ENCODE measurements around the gene ASAP2.

The ASAP2 gene

DNA sequence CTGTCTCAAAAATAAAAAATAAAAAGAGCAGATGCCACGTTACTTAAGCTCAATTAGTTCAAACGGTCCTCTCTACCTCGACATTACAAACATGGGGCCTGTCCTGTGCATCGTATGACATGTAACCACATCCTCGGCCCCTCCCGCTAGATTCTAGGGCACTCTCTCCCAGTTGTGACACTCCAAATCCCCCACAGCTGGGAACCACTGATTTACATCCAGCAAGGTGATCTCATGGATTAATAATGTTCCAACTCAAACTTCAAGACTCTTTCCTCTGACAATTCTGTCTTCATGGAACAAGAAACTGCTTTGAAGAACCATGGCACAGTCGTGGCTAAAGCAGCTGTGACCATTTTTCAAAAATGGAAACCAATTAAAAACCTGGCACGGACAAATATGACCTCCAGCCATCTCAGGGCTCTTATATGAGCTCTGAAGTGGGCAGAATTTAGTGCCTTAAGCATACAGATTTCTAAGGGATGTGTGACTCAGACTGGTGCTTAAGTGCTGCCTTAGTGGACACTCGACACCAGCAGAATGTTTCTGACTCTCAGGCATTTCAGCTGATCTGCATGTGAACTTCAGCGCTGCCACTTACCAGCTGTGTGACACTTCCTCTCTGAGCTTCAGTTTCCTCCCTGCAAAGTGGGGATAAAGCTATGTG, 31.7 kb upstream of the ASAP2 start:
- Histone ChIP-seq H3K27ac (ENCODE audit: low read length) (no peak overlapping the region), H4K20me1 (ENCODE audit: insufficient read depth, low read length) (no peaks in the 10 kb centered on the region), H3K79me2 (ENCODE audit: insufficient read depth, low read length) (no peaks in the 10 kb centered on the region), H3K36me3 (ENCODE audit: insufficient read depth, low read length) (no peaks in the 10 kb centered on the region), H3K4me2 (ENCODE audit: insufficient read depth, low read length) (no peak overlapping the region), H3K4me3 (ENCODE audit: low read depth in 1 of 2, low read length in 2 of 2) (no peak overlapping the region), H3K9ac (ENCODE audit: low read depth, low read length) (no peak overlapping the region), H3K27me3 (ENCODE audit: insufficient read depth, low read length, poor library complexity) (no peaks in the 10 kb centered on the region), H2AFZ (ENCODE audit: low read depth, low read length) (no peak overlapping the region), H3K4me1 (ENCODE audit: insufficient read depth, low read length) (no peaks in the 10 kb centered on the region), H3K9me3 (ENCODE audit: insufficient read depth, low read length, severe bottlenecking) (no peaks in the 10 kb centered on the region)
- DNase-seq (no peak), ATAC-seq (ENCODE audit: insufficient read depth, low read depth) (peak; percentile 39; the same call in 1 of the 3 replicates)
- TF ChIP-seq, protein P1, sequence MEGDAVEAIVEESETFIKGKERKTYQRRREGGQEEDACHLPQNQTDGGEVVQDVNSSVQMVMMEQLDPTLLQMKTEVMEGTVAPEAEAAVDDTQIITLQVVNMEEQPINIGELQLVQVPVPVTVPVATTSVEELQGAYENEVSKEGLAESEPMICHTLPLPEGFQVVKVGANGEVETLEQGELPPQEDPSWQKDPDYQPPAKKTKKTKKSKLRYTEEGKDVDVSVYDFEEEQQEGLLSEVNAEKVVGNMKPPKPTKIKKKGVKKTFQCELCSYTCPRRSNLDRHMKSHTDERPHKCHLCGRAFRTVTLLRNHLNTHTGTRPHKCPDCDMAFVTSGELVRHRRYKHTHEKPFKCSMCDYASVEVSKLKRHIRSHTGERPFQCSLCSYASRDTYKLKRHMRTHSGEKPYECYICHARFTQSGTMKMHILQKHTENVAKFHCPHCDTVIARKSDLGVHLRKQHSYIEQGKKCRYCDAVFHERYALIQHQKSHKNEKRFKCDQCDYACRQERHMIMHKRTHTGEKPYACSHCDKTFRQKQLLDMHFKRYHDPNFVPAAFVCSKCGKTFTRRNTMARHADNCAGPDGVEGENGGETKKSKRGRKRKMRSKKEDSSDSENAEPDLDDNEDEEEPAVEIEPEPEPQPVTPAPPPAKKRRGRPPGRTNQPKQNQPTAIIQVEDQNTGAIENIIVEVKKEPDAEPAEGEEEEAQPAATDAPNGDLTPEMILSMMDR (IDR thresholded peaks at IDR 0.05; ENCODE audit: borderline replicate concordance, extremely low read depth, low read length, poor library complexity, severe bottlenecking) = no peak
- TF ChIP-seq EZH2 (IDR thresholded peaks at IDR 0.05; ENCODE audit: borderline replicate concordance, low read depth, low read length, severe bottlenecking) = no peak

DNA sequence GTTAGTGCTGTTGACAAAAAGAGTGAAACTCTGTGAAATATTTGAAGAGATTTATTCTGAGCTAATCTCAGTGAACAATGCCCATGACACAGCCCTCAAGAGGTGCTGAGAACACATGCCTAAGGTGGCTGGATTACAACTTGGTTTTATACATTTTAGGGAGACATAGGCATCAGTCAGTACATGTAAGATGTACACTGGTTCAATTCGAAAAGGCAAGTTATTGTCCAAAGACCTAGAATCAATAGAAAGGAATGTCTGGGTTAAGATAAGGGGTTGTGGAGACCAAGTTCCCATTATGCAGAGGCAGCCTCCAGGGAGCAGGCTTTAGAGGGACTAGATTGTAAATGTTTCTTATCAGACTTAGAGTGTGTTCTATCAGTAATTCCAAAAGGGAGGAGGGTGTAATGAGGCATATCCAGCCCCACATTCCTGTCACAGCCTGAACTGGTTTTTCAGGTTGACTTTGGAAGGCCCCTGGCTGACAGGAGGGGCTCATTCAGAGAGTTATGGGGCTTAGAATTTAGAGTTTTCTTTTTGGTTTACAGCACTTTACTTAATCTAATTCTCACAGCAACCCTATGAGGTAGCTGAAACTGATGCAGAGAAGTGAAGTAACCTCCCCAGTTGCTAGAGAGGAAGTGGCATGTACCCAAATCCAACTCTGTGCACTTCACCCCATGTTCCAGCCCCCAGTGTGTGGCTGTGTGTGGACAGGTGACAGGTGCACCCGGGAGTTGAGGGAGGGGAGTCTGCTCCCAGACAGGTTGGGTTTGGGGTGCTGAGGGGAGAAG, 28.3 kb upstream of the ASAP2 start:
- DNase-seq = no peak
- Histone ChIP-seq H3K79me2 (ENCODE audit: insufficient read depth, low read length) (no peaks in the 10 kb centered on the region), H3K9me3 (ENCODE audit: insufficient read depth, low read length, severe bottlenecking) (no peaks in the 10 kb centered on the region), H3K27me3 (ENCODE audit: insufficient read depth, low read length, poor library complexity) (peaks cover 4% of the 10 kb centered on the region), H3K36me3 (ENCODE audit: insufficient read depth, low read length) (no peaks in the 10 kb centered on the region), H4K20me1 (ENCODE audit: insufficient read depth, low read length) (no peaks in the 10 kb centered on the region; the same call in 1 of the 2 replicates), H3K4me1 (ENCODE audit: insufficient read depth, low read length) (no peaks in the 10 kb centered on the region), H3K4me2 (ENCODE audit: insufficient read depth, low read length) (no peak overlapping the region), H3K27ac (ENCODE audit: low read length) (no peak overlapping the region), H3K9ac (ENCODE audit: low read depth, low read length) (no peak overlapping the region), H3K4me3 (ENCODE audit: low read depth in 1 of 2, low read length in 2 of 2) (no peak overlapping the region), H2AFZ (ENCODE audit: low read depth, low read length) (no peak overlapping the region)
- ATAC-seq (ENCODE audit: insufficient read depth, low read depth) = no peak
- TF ChIP-seq, protein P1 (IDR thresholded peaks at IDR 0.05; ENCODE audit: borderline replicate concordance, extremely low read depth, low read length, poor library complexity, severe bottlenecking) = no peak
- no peak for TF ChIP-seq EZH2 (IDR thresholded peaks at IDR 0.05; ENCODE audit: borderline replicate concordance, low read depth, low read length, severe bottlenecking)

DNA sequence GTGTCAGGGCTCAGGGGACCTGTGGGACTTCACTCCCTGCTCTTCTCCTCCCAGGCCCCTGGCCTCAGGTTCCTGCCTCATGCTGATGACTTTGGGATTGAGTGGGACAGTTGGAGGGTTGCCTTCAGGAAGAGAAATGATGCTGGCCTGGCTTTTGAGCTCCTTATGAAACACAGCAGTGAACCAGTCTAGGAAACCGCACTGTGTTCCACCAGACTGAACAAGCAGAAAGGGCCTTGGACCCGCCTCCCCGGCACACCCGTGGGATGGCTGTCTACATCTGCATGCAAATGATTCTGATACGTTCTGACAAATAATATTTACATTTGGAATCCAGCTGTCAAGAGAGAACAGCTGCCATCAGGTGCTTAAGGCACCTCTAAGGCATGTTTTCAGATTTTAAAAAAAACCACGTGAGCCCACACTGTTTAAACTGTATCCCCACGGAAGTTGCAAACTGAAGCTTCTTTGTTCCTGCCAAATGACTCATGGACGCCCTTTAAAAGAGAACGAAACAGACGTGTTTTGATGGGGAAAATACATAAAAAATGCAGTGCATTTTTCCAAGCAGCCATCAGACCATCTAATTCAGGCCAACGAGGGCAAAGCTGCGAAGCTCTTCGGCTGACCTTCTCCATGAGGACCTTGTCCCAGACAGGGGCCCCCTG, 27.6 kb upstream of the ASAP2 start:
- Histone ChIP-seq H3K4me3 (ENCODE audit: low read depth in 1 of 2, low read length in 2 of 2) (no peak overlapping the region), H3K9me3 (ENCODE audit: insufficient read depth, low read length, severe bottlenecking) (no peaks in the 10 kb centered on the region), H3K79me2 (ENCODE audit: insufficient read depth, low read length) (no peaks in the 10 kb centered on the region), H3K27ac (ENCODE audit: low read length) (no peak overlapping the region), H3K9ac (ENCODE audit: low read depth, low read length) (no peak overlapping the region), H3K36me3 (ENCODE audit: insufficient read depth, low read length) (no peaks in the 10 kb centered on the region), H2AFZ (ENCODE audit: low read depth, low read length) (no peak overlapping the region), H3K4me1 (ENCODE audit: insufficient read depth, low read length) (no peaks in the 10 kb centered on the region), H4K20me1 (ENCODE audit: insufficient read depth, low read length) (no peaks in the 10 kb centered on the region; the same call in 1 of the 2 replicates), H3K4me2 (ENCODE audit: insufficient read depth, low read length) (no peak overlapping the region), H3K27me3 (ENCODE audit: insufficient read depth, low read length, poor library complexity) (peaks cover 4% of the 10 kb centered on the region)
- TF ChIP-seq EZH2 (IDR thresholded peaks at IDR 0.05; ENCODE audit: borderline replicate concordance, low read depth, low read length, severe bottlenecking) = no peak
- TF ChIP-seq, protein P1 (IDR thresholded peaks at IDR 0.05; ENCODE audit: borderline replicate concordance, extremely low read depth, low read length, poor library complexity, severe bottlenecking) = no peak
- ATAC-seq (ENCODE audit: insufficient read depth, low read depth) (no peak), DNase-seq (no peak)
